HCT116 (cell line): ENCODE results near the gene SMAD7.

ENCODE experiments used
- CEBPB ChIP-seq: IDR thresholded peaks from 2 replicates; pipeline ENCODE4 v1.6.1; 2012; ENCODE audit warnings: low read depth
- EZH2 ChIP-seq: fragments of 200-600 bp; sonication (generic); IDR thresholded peaks from 2 replicates; pipeline ENCODE4 v1.6.1; 2017; ENCODE audit warnings: antibody characterized with exemption, mixed run types
- EZH2phosphoT487 ChIP-seq: fragments of 200-600 bp; IDR thresholded peaks from 2 replicates; pipeline ENCODE4 v1.6.1; 2018; ENCODE audit warnings: antibody characterized with exemption, borderline replicate concordance
- POLR2A ChIP-seq: IDR thresholded peaks from 2 replicates; pipeline ENCODE4 v1.7.0; 2011; ENCODE audit warnings: borderline replicate concordance; ENCODE audit not compliant: insufficient read depth, insufficient read length; ENCODE audit errors: extremely low read depth
- POLR2AphosphoS5 ChIP-seq: IDR thresholded peaks from 2 replicates; pipeline ENCODE4 v1.6.1; 2011; ENCODE audit warnings: mild to moderate bottlenecking, low read depth, low read length, moderate library complexity
- TF ChIP-seq, protein P1 (sequence below), 3 experiments: fragments of 200-600 bp in 1 of 3; sonication (generic) in 1 of 3; IDR thresholded peaks in 2 of 3; conservative IDR thresholded peaks in 1 of 3; 2 replicates each; pipeline ENCODE4 v1.5.1; 2012 to 2017; ENCODE audit warnings: low read depth in 2 of 3, low read length in 2 of 3, antibody characterized with exemption in 1 of 3, borderline replicate concordance in 1 of 3, control low read depth in 1 of 3, mild to moderate bottlenecking in 1 of 3, mixed read lengths in 1 of 3, mixed run types in 1 of 3, moderate library complexity in 1 of 3; ENCODE audit not compliant: insufficient read depth in 1 of 3

DNA sequence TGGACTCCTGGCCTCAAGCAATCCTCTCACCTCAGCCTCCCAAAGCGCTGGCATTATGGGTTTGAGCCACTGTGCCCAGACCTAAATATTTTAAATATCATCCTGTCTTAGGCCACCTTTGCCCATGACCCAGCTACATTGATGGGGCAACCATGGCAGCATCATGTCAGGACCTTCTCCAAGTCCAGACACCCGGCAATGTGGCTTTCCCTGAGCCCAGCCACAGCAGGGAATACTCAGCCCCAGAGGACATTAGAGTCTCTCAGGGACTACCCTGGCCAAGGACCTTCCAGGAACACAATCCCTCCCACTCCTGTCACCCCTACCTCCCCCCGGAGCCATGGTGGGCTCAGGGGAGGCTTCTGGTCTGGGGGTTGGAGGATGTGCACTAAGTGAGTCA, 72.8 kb downstream of the SMAD7 start:
- TF ChIP-seq CEBPB (no peak), EZH2 (no peak), EZH2phosphoT487 (no peak), POLR2A (no peak), POLR2AphosphoS5 (no peak)
- TF ChIP-seq, protein P1, sequence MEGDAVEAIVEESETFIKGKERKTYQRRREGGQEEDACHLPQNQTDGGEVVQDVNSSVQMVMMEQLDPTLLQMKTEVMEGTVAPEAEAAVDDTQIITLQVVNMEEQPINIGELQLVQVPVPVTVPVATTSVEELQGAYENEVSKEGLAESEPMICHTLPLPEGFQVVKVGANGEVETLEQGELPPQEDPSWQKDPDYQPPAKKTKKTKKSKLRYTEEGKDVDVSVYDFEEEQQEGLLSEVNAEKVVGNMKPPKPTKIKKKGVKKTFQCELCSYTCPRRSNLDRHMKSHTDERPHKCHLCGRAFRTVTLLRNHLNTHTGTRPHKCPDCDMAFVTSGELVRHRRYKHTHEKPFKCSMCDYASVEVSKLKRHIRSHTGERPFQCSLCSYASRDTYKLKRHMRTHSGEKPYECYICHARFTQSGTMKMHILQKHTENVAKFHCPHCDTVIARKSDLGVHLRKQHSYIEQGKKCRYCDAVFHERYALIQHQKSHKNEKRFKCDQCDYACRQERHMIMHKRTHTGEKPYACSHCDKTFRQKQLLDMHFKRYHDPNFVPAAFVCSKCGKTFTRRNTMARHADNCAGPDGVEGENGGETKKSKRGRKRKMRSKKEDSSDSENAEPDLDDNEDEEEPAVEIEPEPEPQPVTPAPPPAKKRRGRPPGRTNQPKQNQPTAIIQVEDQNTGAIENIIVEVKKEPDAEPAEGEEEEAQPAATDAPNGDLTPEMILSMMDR (IDR thresholded peaks at IDR 0.05 in 2 of 3, conservative IDR thresholded peaks at IDR 0.05 in 1 of 3; ENCODE audit: borderline replicate concordance in 1 of 3, insufficient read depth in 1 of 3, low read depth in 2 of 3, low read length in 2 of 3): no peak
